ENCODE measurements around the gene SHROOM4. TPM values are rescaled to one million over a fixed set of nuclear protein-coding genes. Genes with fewer than 3 reads are reported as not detected.

The SHROOM4 gene
- total RNA-seq, 2 experiments from 2014 or later: not detected

DNA sequence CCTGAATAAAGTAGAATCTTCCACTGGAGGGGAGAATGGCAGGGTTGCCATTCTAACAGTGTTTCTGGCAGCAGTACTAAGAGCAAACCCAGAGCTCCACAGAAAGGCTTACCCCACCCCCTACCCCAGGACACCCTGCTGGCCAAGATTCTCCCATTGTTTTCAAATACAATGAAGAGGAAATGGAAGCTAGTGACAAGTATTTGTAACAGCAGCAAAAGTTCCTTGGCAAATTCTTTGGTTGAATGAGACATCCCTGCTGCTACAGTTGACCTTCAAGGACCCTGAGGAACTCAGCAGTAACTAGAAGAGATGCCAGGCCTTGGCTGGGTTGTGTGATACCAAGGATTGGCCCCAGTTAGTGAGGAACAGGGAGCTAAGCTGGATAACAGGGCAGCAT, 219.2 kb downstream of the SHROOM4 start:
- TF ChIP-seq, protein P1, sequence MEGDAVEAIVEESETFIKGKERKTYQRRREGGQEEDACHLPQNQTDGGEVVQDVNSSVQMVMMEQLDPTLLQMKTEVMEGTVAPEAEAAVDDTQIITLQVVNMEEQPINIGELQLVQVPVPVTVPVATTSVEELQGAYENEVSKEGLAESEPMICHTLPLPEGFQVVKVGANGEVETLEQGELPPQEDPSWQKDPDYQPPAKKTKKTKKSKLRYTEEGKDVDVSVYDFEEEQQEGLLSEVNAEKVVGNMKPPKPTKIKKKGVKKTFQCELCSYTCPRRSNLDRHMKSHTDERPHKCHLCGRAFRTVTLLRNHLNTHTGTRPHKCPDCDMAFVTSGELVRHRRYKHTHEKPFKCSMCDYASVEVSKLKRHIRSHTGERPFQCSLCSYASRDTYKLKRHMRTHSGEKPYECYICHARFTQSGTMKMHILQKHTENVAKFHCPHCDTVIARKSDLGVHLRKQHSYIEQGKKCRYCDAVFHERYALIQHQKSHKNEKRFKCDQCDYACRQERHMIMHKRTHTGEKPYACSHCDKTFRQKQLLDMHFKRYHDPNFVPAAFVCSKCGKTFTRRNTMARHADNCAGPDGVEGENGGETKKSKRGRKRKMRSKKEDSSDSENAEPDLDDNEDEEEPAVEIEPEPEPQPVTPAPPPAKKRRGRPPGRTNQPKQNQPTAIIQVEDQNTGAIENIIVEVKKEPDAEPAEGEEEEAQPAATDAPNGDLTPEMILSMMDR (IDR thresholded peaks at IDR 0.05): no peak
- Histone ChIP-seq H3K36me3 (ENCODE audit: insufficient read depth, low read length) (no peaks in the 10 kb centered on the region), H3K9me3 (ENCODE audit: control insufficient read depth in 1 of 2, insufficient read depth in 1 of 2, low read length in 2 of 2) (no peaks in the 10 kb centered on the region), H3K27me3 (ENCODE audit: control insufficient read depth in 1 of 2, insufficient read depth in 2 of 2, low read length in 2 of 2) (no peaks in the 10 kb centered on the region), H3K27ac (ENCODE audit: low read depth in 1 of 2, low read length in 2 of 2) (no peak overlapping the region), H3K4me3 (ENCODE audit: low read length) (no peak overlapping the region), H3K4me1 (ENCODE audit: insufficient read depth, low read length) (no peaks in the 10 kb centered on the region)
- H3K36me3 Mint-ChIP-seq (ENCODE audit: low read depth): no peaks in the 10 kb centered on the region
- DNase-seq (no peak), ATAC-seq (ENCODE audit: poor library complexity) (no peak)
- intact Hi-C loops (cut with DNase I, micrococcal nuclease): no loop called here
- no peak overlapping the region for H3K27ac Mint-ChIP-seq
- H3K4me3 Mint-ChIP-seq: no peak overlapping the region
- POLR2A ChIA-PET: no interaction called here
- CTCF ChIA-PET: no interaction called here
- no peaks in the 10 kb centered on the region for H3K9me3 Mint-ChIP-seq
- H3K27me3 Mint-ChIP-seq: no peaks in the 10 kb centered on the region
- no peaks in the 10 kb centered on the region for H3K4me1 Mint-ChIP-seq (ENCODE audit: low read depth)

DNA sequence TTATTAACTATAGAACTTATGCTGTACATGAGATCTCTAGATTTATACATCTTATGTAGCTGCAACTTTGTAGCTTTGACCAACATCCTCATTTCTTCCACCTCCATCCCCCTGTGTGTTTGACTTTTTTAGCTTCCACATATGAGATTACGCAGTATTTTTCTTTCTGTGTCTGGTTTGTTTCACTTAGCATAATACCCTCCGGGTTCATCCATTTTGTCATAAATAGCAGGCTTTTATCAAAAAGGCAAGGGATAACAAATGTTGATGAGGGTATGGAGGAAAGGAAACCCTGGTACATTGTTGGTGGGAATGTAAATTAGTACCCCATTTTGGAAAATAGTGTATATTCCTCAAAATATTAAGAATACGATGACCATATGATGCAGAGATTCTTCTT, 227.0 kb downstream of the SHROOM4 start:
- ATAC-seq (ENCODE audit: poor library complexity): no peak
- CTCF ChIA-PET: no interaction called here
- no peak overlapping the region for H3K27ac Mint-ChIP-seq

DNA sequence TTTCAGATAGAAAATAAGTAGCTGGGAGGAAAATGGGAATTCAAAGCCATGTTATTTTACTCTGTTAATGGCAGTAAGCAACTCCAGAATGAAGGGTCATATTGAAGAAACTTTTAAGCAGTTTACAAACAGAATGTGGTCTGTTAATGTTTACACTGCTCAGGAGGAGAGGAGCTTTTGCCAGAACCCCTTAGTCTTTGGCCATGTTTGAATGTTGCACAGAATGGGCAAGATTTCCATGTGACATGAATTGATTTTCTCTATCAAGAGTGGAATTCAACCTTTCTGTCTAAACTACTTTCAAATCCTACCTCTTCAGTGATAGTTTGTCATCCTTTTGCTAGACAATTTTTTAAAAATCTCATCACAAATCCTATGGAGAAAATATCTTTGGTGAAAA, 227.6 kb downstream of the SHROOM4 start:
- intact Hi-C loops (cut with DNase I, micrococcal nuclease): no loop called here

More for the DNA sequence above, 227.0 kb downstream of the SHROOM4 start:
- Histone ChIP-seq H3K27ac (ENCODE audit: low read depth in 1 of 2, low read length in 2 of 2) (no peak overlapping the region), H3K27me3 (ENCODE audit: control insufficient read depth in 1 of 2, insufficient read depth in 2 of 2, low read length in 2 of 2) (no peaks in the 10 kb centered on the region), H3K4me1 (ENCODE audit: insufficient read depth, low read length) (no peaks in the 10 kb centered on the region), H3K36me3 (ENCODE audit: insufficient read depth, low read length) (no peaks in the 10 kb centered on the region), H3K4me3 (ENCODE audit: low read length) (no peak overlapping the region), H3K9me3 (ENCODE audit: control insufficient read depth in 1 of 2, insufficient read depth in 1 of 2, low read length in 2 of 2) (no peaks in the 10 kb centered on the region)
- TF ChIP-seq, protein P1 (IDR thresholded peaks at IDR 0.05): no peak
- Mint-ChIP-seq H3K9me3 (no peaks in the 10 kb centered on the region), H3K36me3 (ENCODE audit: low read depth) (no peaks in the 10 kb centered on the region), H3K27me3 (peaks cover 8% of the 10 kb centered on the region), H3K4me3 (no peak overlapping the region), H3K4me1 (ENCODE audit: low read depth) (no peaks in the 10 kb centered on the region)
- intact Hi-C loops (cut with DNase I, micrococcal nuclease): no loop called here
- POLR2A ChIA-PET: no interaction called here
- no peak for DNase-seq

More for the DNA sequence above, 227.6 kb downstream of the SHROOM4 start:
- Histone ChIP-seq H3K27ac (ENCODE audit: low read depth in 1 of 2, low read length in 2 of 2) (no peak overlapping the region), H3K27me3 (ENCODE audit: control insufficient read depth in 1 of 2, insufficient read depth in 2 of 2, low read length in 2 of 2) (no peaks in the 10 kb centered on the region), H3K4me1 (ENCODE audit: insufficient read depth, low read length) (no peaks in the 10 kb centered on the region), H3K36me3 (ENCODE audit: insufficient read depth, low read length) (no peaks in the 10 kb centered on the region), H3K9me3 (ENCODE audit: control insufficient read depth in 1 of 2, insufficient read depth in 1 of 2, low read length in 2 of 2) (no peaks in the 10 kb centered on the region), H3K4me3 (ENCODE audit: low read length) (no peak overlapping the region)
- ATAC-seq (ENCODE audit: poor library complexity) (no peak), DNase-seq (no peak)
- no peak overlapping the region for H3K4me3 Mint-ChIP-seq
- no peaks in the 10 kb centered on the region for H3K36me3 Mint-ChIP-seq (ENCODE audit: low read depth)
- H3K4me1 Mint-ChIP-seq (ENCODE audit: low read depth): no peaks in the 10 kb centered on the region
- peaks cover 9% of the 10 kb centered on the region for H3K27me3 Mint-ChIP-seq
- CTCF ChIA-PET: no interaction called here
- POLR2A ChIA-PET: no interaction called here
- TF ChIP-seq, protein P1 (IDR thresholded peaks at IDR 0.05): no peak
- no peak overlapping the region for H3K27ac Mint-ChIP-seq
- no peaks in the 10 kb centered on the region for H3K9me3 Mint-ChIP-seq

Measured in CD4-positive, alpha-beta T cell (primary cell).